Prostate gland (tissue), 2 donors: ENCODE measurements around the gene WWC2.

ENCODE experiments used
- POLR2A ChIP-seq: fragments of 450-650 bp; IDR thresholded peaks from one replicate; pipeline ENCODE4 v1.6.1; 2016; ENCODE audit warnings: antibody characterized with exemption, mild to moderate bottlenecking
- TF ChIP-seq, protein P1 (sequence below), 4 experiments: fragments of 200-600 bp in 2 of 4; fragments of 450-650 bp in 2 of 4; sonication (generic) in 2 of 4; IDR thresholded peaks; 1 replicate in 3 of 4; 2 replicates in 1 of 4; pipeline ENCODE4 v1.5.1; 2016 to 2019; ENCODE audit warnings: antibody characterized with exemption in 4 of 4, mild to moderate bottlenecking in 2 of 4, moderate library complexity in 2 of 4

DNA sequence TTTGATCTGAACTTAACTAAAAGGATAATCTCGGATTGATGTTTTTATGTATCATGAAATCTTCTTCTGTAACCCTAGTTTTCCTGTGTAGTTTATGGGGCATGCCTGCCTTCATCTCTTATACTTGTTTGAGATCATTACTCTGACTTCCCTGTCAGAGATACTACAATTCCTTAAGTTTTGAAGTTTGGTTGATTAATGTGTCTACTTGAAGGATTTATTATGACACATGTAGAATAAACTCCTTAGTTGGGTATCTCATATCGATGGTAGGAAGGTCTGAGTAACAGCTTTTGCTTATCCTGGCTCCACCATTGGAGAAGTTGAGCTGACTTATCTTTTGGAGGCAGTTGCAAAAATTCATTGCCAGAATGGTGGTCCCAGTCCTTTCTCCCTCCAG lies 46.7 kb downstream of the WWC2 start:
- TF ChIP-seq, protein P1, sequence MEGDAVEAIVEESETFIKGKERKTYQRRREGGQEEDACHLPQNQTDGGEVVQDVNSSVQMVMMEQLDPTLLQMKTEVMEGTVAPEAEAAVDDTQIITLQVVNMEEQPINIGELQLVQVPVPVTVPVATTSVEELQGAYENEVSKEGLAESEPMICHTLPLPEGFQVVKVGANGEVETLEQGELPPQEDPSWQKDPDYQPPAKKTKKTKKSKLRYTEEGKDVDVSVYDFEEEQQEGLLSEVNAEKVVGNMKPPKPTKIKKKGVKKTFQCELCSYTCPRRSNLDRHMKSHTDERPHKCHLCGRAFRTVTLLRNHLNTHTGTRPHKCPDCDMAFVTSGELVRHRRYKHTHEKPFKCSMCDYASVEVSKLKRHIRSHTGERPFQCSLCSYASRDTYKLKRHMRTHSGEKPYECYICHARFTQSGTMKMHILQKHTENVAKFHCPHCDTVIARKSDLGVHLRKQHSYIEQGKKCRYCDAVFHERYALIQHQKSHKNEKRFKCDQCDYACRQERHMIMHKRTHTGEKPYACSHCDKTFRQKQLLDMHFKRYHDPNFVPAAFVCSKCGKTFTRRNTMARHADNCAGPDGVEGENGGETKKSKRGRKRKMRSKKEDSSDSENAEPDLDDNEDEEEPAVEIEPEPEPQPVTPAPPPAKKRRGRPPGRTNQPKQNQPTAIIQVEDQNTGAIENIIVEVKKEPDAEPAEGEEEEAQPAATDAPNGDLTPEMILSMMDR (IDR thresholded peaks at IDR 0.05): no peak
- no peak for TF ChIP-seq POLR2A
